Measurements from ENCODE around the gene TPX2.

DNA sequence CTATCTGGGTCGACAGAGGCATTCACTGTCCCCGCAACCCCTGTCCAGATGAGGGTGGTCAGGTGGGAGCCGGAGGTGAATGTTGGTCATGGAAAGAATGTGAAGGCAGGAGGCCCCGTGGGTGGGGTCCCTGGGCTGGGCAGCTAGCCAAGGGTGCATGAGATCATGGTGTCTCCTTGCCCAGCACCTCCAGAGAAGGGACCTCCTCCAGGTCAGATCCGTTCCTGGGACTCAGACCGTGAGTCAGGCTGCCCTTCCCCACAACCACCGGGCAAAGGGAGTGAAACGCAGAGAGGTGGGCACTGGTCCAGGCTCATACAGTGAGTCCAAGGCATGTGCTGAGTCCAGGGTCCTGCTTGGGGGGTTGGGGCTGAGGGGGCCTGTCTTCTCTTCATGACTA, 102.8 kb downstream of the TPX2 start:
- TF ChIP-seq EZH2 (IDR thresholded peaks at IDR 0.05; ENCODE audit: borderline replicate concordance, low read depth, low read length, severe bottlenecking) (no peak), MYC (IDR thresholded peaks at IDR 0.05; ENCODE audit: low read depth, low read length) (no peak), POLR2A (IDR thresholded peaks at IDR 0.05; ENCODE audit: low read depth, low read length) (no peak), POLR2AphosphoS5 (IDR thresholded peaks at IDR 0.05; ENCODE audit: insufficient read depth, low read depth, low read length) (no peak), JUN (IDR thresholded peaks at IDR 0.05; ENCODE audit: borderline replicate concordance, insufficient read depth, insufficient read length, low read depth) (no peak)
- TF ChIP-seq, protein P1, sequence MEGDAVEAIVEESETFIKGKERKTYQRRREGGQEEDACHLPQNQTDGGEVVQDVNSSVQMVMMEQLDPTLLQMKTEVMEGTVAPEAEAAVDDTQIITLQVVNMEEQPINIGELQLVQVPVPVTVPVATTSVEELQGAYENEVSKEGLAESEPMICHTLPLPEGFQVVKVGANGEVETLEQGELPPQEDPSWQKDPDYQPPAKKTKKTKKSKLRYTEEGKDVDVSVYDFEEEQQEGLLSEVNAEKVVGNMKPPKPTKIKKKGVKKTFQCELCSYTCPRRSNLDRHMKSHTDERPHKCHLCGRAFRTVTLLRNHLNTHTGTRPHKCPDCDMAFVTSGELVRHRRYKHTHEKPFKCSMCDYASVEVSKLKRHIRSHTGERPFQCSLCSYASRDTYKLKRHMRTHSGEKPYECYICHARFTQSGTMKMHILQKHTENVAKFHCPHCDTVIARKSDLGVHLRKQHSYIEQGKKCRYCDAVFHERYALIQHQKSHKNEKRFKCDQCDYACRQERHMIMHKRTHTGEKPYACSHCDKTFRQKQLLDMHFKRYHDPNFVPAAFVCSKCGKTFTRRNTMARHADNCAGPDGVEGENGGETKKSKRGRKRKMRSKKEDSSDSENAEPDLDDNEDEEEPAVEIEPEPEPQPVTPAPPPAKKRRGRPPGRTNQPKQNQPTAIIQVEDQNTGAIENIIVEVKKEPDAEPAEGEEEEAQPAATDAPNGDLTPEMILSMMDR (IDR thresholded peaks at IDR 0.05; ENCODE audit: extremely low read depth in 1 of 2, insufficient read depth in 1 of 2, low read depth in 1 of 2, low read length in 2 of 2) = no peak

Data from endothelial cell of umbilical vein (primary cell).